Osteocyte (in vitro differentiated cells): ENCODE data around the gene ABHD17B. TPM values are rescaled to one million over a fixed set of nuclear protein-coding genes. Genes with fewer than 3 reads are reported as not detected.

Experiments
- DNase-seq: peaks from one replicate; pipeline ENCODE4 v3.0.0; 2021; ENCODE audit warnings: mixed read lengths; ENCODE audit not compliant: unreplicated experiment; ENCODE audit errors: extremely low spot score
- H3K27ac Mint-ChIP-seq: one replicate; pipeline ENCODE4 v1.8.0; 2021; ENCODE audit warnings: mild to moderate bottlenecking, mixed read lengths; ENCODE audit not compliant: unreplicated experiment
- H3K27me3 Mint-ChIP-seq: one replicate; pipeline ENCODE4 v1.8.0; 2021; ENCODE audit warnings: mixed read lengths; ENCODE audit not compliant: unreplicated experiment
- H3K36me3 Mint-ChIP-seq: one replicate; pipeline ENCODE4 v1.8.0; 2021; ENCODE audit warnings: mixed read lengths; ENCODE audit not compliant: unreplicated experiment
- H3K4me1 Mint-ChIP-seq: one replicate; pipeline ENCODE4 v1.8.0; 2021; ENCODE audit warnings: mixed read lengths; ENCODE audit not compliant: unreplicated experiment
- H3K4me3 Mint-ChIP-seq: one replicate; pipeline ENCODE4 v1.8.0; 2021; ENCODE audit warnings: mild to moderate bottlenecking, moderate library complexity, mixed read lengths; ENCODE audit not compliant: unreplicated experiment
- H3K9me3 Mint-ChIP-seq: one replicate; pipeline ENCODE4 v1.8.0; 2021; ENCODE audit warnings: mixed read lengths; ENCODE audit not compliant: unreplicated experiment
- CTCF ChIP-seq: fragments of 200-600 bp; sonication (generic); IDR thresholded peaks from 2 replicates; pipeline ENCODE4 v1.5.0; 2021; ENCODE audit warnings: antibody characterized with exemption, mild to moderate bottlenecking, moderate library complexity
- total RNA-seq: library from RNA; stranded (reverse); gene quantifications from 2 replicates; pipeline ENCODE4 v1.2.1, GENCODE V29; 2021

ABHD17B gene
- total RNA-seq, 1 donor from 2014 or later = 15.6 TPM

GRCh38 chr9:71858102-71858798, 52.7 kb downstream of the ABHD17B start:
- no peak for TF ChIP-seq CTCF
- Mint-ChIP-seq H3K4me3 (no peak overlapping the region), H3K4me1 (no peaks in the 10 kb centered on the region), H3K9me3 (peaks cover 17% of the 10 kb centered on the region), H3K27me3 (no peaks in the 10 kb centered on the region), H3K36me3 (peaks cover 29% of the 10 kb centered on the region), H3K27ac (no peak overlapping the region)
- DNase-seq = no peak

- Mint-ChIP-seq H3K9me3 (peaks cover 18% of the 10 kb centered on the region), H3K4me3 (no peak overlapping the region), H3K27me3 (no peaks in the 10 kb centered on the region), H3K4me1 (no peaks in the 10 kb centered on the region), H3K36me3 (peaks cover 27% of the 10 kb centered on the region), H3K27ac (no peak overlapping the region)
- TF ChIP-seq CTCF = no peak
- DNase-seq = no peak
Observed at GRCh38 chr9:71857159-71857558, 53.8 kb downstream of the ABHD17B start.

GRCh38 chr9:71854811-71855210, 56.2 kb downstream of the ABHD17B start:
- H3K36me3 Mint-ChIP-seq = peaks cover 12% of the 10 kb centered on the region
- no peak for TF ChIP-seq CTCF
- no peak overlapping the region for H3K4me3 Mint-ChIP-seq
- no peak for DNase-seq
- H3K27me3 Mint-ChIP-seq = no peaks in the 10 kb centered on the region
- H3K4me1 Mint-ChIP-seq = no peaks in the 10 kb centered on the region
- H3K27ac Mint-ChIP-seq = no peak overlapping the region
- peaks cover 8% of the 10 kb centered on the region for H3K9me3 Mint-ChIP-seq

- TF ChIP-seq CTCF = no peak
Observed at GRCh38 chr9:71853084-71853483, 57.9 kb downstream of the ABHD17B start.

GRCh38 chr9:71850996-71851395, 60.0 kb downstream of the ABHD17B start:
- H3K4me3 Mint-ChIP-seq = no peak overlapping the region
- H3K27ac Mint-ChIP-seq = no peak overlapping the region
- no peaks in the 10 kb centered on the region for H3K4me1 Mint-ChIP-seq

More at GRCh38 chr9:71853084-71853483, 57.9 kb downstream of the ABHD17B start:
- no peak for DNase-seq
- no peak overlapping the region for H3K4me3 Mint-ChIP-seq
- no peaks in the 10 kb centered on the region for H3K27me3 Mint-ChIP-seq
- H3K4me1 Mint-ChIP-seq = no peaks in the 10 kb centered on the region
- H3K27ac Mint-ChIP-seq = no peak overlapping the region
- H3K9me3 Mint-ChIP-seq = peaks cover 3% of the 10 kb centered on the region
- H3K36me3 Mint-ChIP-seq = peaks cover 2% of the 10 kb centered on the region

More at GRCh38 chr9:71850996-71851395, 60.0 kb downstream of the ABHD17B start:
- Mint-ChIP-seq H3K27me3 (no peaks in the 10 kb centered on the region), H3K9me3 (peaks cover 3% of the 10 kb centered on the region), H3K36me3 (peaks cover 2% of the 10 kb centered on the region)
- TF ChIP-seq CTCF = no peak
- DNase-seq = no peak
